ENCODE data around the gene CHRNA10.

Gene CHRNA10

GRCh38 chr11:3627291-3627690 is 43.9 kb downstream of the CHRNA10 start:
- no peak overlapping the region for H3K27ac ChIP-seq
- TF ChIP-seq CTCF (IDR thresholded peaks at IDR 0.05) = no peak
- DNase-seq (ENCODE audit: low spot score) = no peak
- no peak overlapping the region for H3K4me3 ChIP-seq

GRCh38 chr11:3626250-3626960 is 44.8 kb downstream of the CHRNA10 start:
- Histone ChIP-seq H3K4me3 (no peak overlapping the region), H3K27ac (no peak overlapping the region)
- TF ChIP-seq CTCF (IDR thresholded peaks at IDR 0.05) = no peak
- no peak for DNase-seq (ENCODE audit: low spot score)

- no peak for DNase-seq (ENCODE audit: low spot score)
- no peak for TF ChIP-seq CTCF (IDR thresholded peaks at IDR 0.05)
- no peak overlapping the region for H3K27ac ChIP-seq
- no peak overlapping the region for H3K4me3 ChIP-seq
Measured at GRCh38 chr11:3623767-3624458, 47.3 kb downstream of the CHRNA10 start.

- no peak for DNase-seq (ENCODE audit: low spot score)
- H3K4me3 ChIP-seq = no peak overlapping the region
- H3K27ac ChIP-seq = no peak overlapping the region
- TF ChIP-seq CTCF (IDR thresholded peaks at IDR 0.05) = no peak
Measured at GRCh38 chr11:3623121-3623520, 48.1 kb downstream of the CHRNA10 start.

GRCh38 chr11:3622521-3622920 is 48.7 kb downstream of the CHRNA10 start:
- Histone ChIP-seq H3K4me3 (no peak overlapping the region), H3K27ac (no peak overlapping the region)
- TF ChIP-seq CTCF (IDR thresholded peaks at IDR 0.05) = no peak
- no peak for DNase-seq (ENCODE audit: low spot score)

GRCh38 chr11:3617990-3618389 is 53.2 kb downstream of the CHRNA10 start:
- DNase-seq (ENCODE audit: low spot score) = no peak
- no peak for TF ChIP-seq CTCF (IDR thresholded peaks at IDR 0.05)
- no peak overlapping the region for H3K4me3 ChIP-seq
- H3K27ac ChIP-seq = no peak overlapping the region
